HG03108 (cell line): Measurements from ENCODE around the gene PCCA.
"Not testable (repeated sequence)": the region's sequence is repeated elsewhere in the genome, so short reads cannot be mapped to it uniquely, and the experiment has no call there.

Experiments
- ATAC-seq: cut with Tn5 transposase; IDR thresholded peaks from one replicate; pipeline ENCODE4 v1.9.1; 2021; ENCODE audit warnings: moderate library complexity; ENCODE audit not compliant: unreplicated experiment

The PCCA gene

DNA sequence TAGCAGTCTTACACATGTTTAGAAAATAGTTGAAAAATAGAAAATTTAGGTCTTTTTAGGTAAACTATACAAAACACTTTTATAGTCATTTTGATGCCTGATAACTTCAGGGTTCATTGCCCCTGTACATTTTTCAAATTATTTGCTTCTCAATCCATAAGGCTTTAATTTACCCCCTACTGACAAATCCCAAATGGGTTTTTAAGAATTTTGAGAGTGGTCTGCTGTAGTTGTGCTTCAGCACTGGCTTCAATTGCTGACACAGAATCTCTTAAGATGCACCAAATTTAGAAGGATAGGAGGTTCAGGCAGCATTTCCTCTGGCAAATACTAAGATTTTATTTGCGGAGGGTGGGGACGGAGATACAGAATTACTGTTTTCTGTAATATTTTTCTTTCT, 89.4 kb downstream of the PCCA start:
- ATAC-seq, result no peak

DNA sequence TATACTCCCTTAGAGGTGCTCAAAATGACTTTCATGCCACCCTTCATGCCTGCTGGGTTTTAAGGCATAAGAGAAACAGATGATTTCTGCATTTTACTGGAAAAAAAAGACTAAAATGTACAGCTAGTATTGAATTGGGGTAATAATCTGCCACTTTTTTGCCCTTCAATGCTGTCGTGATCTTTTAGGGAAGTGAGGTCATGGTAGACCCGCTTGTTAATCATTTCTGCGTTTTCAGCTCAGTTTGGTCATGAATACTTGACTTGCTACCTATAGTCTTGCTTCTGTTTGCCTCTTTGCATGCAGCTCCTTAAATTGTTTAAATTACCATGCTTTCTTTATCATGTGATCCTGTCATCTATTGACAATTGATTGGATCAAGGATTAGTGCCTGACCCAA, 90.4 kb downstream of the PCCA start:
- no peak for ATAC-seq

DNA sequence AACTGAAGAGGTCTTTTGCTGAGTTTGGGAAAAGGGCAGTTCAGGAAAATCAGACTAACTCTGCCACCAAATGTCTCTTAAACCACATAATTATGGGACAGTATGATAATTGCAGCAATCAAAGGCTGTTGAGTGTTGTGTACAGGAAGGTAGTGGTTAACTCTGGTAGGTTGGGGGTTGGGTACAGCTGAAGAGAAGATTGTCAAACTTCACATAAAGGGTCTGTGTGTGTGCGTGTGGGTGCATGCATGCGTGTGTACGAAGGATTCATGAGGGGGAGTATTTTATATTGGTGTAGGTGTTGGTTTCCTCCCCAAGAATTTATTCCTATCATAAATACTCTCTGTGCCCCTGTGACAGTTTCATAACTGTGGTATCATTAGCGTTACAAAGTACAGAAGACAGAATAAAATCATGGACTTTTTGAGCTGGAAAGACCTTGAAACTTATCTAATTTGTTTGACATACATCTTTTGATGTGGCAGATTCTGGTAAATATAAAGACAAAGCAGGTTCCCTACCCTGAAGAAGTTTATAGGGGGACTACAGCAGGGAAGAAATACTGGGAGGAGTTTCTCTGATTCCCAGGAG, 94.1 kb downstream of the PCCA start:
- ATAC-seq, result no peak

GRCh38 chr13:100184095-100184494, 95.2 kb downstream of the PCCA start:
- no peak for ATAC-seq

DNA sequence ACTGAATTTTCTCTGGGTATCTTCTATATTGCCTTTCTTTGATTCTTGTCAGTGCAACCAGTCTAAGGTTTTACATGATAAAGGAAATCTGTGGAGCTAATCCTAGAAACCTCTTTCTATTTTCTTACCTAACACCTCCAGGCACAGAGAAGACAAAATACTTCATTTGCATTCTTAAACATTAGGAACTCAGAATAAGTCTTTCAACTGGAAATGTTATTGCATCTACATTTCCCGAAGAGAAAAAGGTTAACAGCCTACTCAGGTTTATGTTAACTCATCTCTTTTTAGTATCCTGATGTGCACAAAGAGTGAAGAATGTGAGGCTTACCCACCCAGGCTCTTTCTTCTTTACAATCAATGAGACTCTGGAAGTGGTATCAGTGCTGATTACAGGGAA, 106.7 kb downstream of the PCCA start:
- no peak for ATAC-seq

- ATAC-seq, result no peak
These were observed 107.5 kb downstream of the PCCA start for GRCh38 chr13:100196375-100196774.

- no peak for ATAC-seq
These were observed 108.2 kb downstream of the PCCA start for GRCh38 chr13:100197116-100197515.

- ATAC-seq, result no peak
These were observed 108.9 kb downstream of the PCCA start for GRCh38 chr13:100197591-100198365.

DNA sequence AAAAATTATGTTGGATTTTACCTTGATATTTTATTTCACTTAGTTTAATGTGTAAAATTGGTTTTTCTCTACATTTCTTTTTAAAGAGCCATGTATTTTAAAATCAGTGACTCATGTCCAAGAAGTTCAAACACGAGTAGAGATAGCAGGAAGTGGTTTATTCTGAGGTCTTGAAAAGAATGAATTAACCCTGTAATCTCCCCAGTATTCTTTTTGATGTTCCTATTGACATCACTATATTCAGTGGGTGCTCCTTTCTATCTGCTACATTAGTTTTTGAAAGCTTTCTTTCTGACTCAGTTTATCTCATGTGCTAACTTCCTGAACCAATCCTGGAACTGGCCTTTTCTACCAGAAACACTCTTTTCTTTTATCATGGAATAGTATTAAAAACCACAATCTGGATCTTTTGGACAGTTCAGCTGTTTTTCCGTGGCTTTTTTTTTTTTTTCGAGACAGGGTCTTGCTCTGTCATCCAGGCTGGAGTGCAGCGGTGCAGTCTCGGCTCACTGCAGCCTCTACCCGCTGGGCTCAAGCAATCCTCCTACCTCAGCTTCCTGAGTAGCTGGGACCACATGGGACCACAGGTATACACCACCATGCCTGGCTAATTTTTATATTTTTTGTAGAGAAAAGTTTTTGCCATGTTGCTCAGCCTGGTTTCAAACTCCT, 114.9 kb downstream of the PCCA start:
- ATAC-seq, result no peak

GRCh38 chr13:100208002-100208401, 119.1 kb downstream of the PCCA start:
- no peak for ATAC-seq

DNA sequence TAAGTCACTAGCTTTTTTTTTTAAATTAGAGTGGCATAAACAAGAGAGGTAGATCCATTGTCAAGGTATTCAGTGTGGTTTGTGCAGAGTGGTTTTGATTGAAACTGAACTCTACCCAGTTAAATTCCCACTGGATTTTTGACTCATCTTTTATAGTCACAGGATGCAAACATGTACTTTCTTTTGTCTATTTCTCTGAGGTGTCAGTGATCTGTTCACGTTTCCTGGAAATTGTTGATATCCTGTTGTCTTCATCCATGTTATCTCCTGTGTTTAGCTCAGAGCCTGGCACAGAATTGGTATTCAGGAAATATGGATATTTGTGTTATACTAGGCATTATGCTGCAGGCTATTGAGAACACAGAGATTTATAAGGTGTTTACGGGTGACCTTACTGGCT, 119.7 kb downstream of the PCCA start:
- ATAC-seq, result no peak

DNA sequence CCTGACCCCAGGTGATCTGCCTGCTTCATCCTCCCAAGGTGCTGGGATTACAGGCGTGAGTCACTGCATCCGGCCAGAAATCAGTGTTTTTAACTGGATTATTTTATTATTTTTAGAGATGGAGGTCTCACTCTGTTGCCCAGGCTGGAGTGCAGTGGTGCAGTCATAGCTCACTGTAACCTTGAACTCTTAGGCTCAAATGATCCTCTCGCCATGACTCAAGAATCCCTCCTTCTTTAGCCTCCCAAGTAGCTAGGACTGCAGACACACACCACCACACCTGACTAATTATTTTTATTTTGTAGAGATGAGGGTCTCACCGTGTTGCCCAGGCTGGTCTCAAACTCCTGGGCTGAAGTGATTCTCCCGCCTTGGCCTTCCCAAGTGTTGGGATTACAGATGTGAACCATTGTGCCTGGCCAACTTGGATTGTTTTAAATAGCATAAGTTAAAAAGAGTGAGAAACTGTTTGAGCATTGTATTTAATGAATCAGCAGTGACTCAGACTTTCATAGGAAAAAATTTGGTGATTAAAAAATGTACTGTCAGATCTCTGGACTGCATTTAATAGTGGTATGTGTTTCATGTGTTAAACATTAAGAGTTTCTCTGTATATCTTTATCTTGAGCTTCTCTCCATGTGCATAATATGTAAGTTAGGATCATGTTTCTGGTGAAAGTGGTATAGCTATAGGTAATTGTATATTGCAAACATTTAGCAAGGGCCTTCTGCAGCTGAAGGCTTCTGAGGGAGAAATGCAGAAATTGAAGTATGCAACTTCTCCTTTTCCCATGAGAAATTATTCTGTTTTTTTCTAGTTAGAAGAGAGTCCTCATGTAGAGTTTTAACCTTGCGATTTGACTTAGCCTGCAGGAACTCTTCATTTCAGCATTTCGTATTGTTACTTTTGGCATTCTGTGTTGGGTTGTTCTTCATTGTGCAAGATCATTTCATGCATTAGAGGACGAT, 121.2 kb downstream of the PCCA start:
- no peak for ATAC-seq

GRCh38 chr13:100211016-100211710, 122.3 kb downstream of the PCCA start:
- ATAC-seq, result no peak

DNA sequence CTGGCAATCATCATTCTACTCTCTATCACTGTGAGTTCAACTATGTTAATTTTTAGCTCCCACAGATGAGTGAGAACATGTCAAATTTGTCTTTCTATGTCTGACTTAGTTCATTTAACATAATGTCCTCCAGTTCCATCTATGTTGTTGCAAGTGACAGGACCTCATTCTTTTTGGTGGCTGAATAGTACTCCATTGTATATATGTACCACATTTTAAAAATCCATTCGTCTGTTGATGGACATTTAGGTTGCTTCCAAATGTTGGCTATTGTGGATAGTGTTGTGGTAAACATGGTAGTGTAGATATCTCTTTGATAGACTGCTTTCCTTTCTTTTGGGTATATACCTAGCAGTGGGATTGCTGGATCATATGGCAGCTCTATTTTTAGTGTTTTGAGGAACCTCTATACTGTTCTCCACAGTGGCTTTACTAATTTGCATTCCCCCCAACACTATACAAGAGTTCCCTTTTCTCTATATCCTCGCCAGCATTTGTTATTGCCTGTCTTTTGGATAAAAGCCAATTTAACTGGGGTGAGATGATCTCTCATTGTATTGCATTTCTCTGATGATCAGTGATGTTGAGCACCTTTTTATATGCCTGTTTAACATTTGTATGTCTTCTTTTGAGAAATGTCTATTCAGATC, 124.1 kb downstream of the PCCA start:
- no peak for ATAC-seq

GRCh38 chr13:100213576-100213975, 124.7 kb downstream of the PCCA start:
- no peak for ATAC-seq

- ATAC-seq, result no peak
These were observed 126.0 kb downstream of the PCCA start for GRCh38 chr13:100214886-100215285.

GRCh38 chr13:100221166-100221565, 132.3 kb downstream of the PCCA start:
- no peak for ATAC-seq

DNA sequence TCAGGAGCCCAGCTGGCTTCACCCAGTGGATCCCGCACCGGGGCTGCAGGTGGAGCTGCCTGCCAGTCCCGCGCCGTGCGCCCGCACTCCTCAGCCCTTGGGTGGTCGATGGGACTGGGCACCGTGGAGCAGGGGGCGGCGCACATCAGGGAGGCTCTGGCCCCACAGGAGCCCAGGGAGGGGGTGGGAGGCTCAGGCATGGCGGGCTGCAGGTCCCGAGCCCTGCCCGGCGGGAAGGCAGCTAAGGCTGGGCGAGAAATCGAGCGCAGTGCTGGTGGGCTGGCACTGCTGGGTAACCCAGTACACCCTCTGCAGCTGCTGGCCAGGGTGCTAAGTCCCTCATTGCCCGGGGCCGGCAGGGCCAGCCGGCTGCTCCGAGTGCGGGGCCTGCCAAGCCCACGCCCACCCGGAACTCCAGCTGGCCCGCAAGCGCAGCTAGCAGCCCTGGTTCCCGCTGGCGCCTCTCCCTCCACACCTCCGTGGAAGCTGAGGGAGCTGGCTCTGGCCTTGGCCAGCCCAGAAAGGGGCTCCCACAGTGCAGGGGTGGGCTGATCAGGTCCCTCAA, 135.2 kb downstream of the PCCA start:
- not testable (repeated sequence) for ATAC-seq

DNA sequence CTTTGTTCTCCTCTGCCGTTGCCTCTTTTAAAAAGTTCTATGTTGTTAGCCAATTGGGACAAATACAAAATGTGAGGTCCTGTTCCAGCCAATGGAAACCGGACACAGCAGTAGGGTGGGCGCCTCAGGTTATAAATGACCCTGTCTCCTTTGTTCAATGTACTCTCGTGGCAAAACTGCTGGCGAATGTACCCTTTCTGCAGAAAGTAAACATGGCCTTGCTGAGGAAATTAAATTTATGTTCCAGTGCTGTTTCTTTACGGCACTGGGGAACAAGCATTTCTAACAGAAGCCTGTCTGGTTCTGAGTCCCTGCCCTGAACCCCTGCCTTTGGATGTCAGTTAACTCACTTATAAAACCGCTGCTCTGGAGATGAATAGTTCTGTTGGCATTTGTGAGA, 140.7 kb downstream of the PCCA start:
- ATAC-seq, result no peak

DNA sequence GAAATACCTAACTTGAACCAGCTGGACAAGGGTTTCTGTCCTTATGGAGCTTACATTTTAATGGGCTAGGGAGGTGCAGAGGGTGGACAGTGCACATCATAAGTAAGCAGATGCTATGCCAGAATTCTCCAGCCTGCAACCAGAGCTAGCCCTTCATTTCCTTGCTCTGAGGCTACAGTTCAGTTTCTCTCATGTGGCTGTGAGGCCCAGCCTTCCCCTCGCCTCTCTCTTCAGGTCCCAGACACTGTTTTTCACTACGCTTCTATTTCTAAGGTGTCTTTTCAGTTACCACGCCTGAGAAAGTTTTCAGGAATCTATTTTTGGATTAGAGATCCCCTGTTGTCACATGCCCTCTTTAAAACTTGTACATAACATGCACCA, 141.9 kb downstream of the PCCA start:
- ATAC-seq, result no peak
